Glutamatergic neuron (in vitro differentiated cells): ENCODE results near the gene CELSR2. TPM values are rescaled to one million over a fixed set of nuclear protein-coding genes. Genes with fewer than 3 reads are reported as not detected.

ENCODE experiments used
- DNase-seq: peaks from one replicate; pipeline ENCODE4 v3.0.0; 2022
- H3K27ac Mint-ChIP-seq: one replicate; pipeline ENCODE4 v1.8.0; 2020; ENCODE audit warnings: mild to moderate bottlenecking, mixed read lengths, inconsistent platforms; ENCODE audit not compliant: unreplicated experiment
- H3K27me3 Mint-ChIP-seq: one replicate; pipeline ENCODE4 v1.8.0; 2020; ENCODE audit warnings: mild to moderate bottlenecking, moderate library complexity, mixed read lengths, inconsistent platforms; ENCODE audit not compliant: unreplicated experiment
- H3K36me3 Mint-ChIP-seq: one replicate; pipeline ENCODE4 v1.8.0; 2020; ENCODE audit warnings: mild to moderate bottlenecking, mixed read lengths, inconsistent platforms; ENCODE audit not compliant: unreplicated experiment
- H3K4me1 Mint-ChIP-seq: one replicate; pipeline ENCODE4 v1.8.0; 2020; ENCODE audit warnings: mild to moderate bottlenecking, low read depth, mixed read lengths, inconsistent platforms; ENCODE audit not compliant: unreplicated experiment
- H3K4me3 Mint-ChIP-seq: one replicate; pipeline ENCODE4 v1.8.0; 2020; ENCODE audit warnings: mild to moderate bottlenecking, mixed read lengths, inconsistent platforms; ENCODE audit not compliant: unreplicated experiment
- H3K9me3 Mint-ChIP-seq: one replicate; pipeline ENCODE4 v1.8.0; 2020; ENCODE audit warnings: mild to moderate bottlenecking, moderate library complexity, mixed read lengths, inconsistent platforms; ENCODE audit not compliant: unreplicated experiment
- total RNA-seq: library from RNA; stranded (reverse); fragmentation: NEBNext Ultra II Directional; extraction: Animal tissue kit (Norgen Biotek cat#: 25700); gene quantifications from one replicate; pipeline ENCODE4 v1.2.1, GENCODE V29; 2021; ENCODE audit not compliant: unreplicated experiment
- TF ChIP-seq, protein P1 (sequence below): fragments of 200-600 bp; sonication (generic); IDR thresholded peaks from one replicate; pipeline ENCODE4 v1.5.0; 2021; ENCODE audit not compliant: partially characterized antibody, unreplicated experiment

The CELSR2 gene
- total RNA-seq, 1 donor from 2014 or later = 181 TPM

DNA sequence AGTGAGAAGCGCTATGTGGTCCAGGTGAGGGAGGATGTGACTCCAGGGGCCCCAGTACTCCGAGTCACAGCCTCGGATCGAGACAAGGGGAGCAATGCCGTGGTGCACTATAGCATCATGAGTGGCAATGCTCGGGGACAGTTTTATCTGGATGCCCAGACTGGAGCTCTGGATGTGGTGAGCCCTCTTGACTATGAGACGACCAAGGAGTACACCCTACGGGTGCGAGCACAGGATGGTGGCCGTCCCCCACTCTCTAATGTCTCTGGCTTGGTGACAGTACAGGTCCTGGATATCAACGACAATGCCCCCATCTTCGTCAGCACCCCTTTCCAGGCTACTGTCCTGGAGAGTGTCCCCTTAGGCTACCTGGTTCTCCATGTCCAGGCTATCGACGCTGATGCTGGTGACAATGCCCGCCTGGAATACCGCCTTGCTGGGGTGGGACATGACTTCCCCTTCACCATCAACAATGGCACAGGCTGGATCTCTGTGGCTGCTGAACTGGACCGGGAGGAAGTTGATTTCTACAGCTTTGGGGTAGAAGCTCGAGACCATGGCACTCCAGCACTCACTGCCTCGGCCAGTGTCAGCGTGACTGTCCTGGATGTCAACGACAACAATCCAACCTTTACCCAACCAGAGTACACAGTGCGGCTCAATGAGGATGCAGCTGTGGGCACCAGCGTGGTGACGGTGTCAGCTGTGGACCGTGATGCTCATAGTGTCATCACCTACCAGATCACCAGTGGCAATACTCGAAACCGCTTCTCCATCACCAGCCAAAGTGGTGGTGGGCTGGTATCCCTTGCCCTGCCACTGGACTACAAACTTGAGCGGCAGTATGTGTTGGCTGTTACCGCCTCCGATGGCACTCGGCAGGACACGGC, 2.2 kb downstream of the CELSR2 start:
- DNase-seq = no peak
- TF ChIP-seq, protein P1, sequence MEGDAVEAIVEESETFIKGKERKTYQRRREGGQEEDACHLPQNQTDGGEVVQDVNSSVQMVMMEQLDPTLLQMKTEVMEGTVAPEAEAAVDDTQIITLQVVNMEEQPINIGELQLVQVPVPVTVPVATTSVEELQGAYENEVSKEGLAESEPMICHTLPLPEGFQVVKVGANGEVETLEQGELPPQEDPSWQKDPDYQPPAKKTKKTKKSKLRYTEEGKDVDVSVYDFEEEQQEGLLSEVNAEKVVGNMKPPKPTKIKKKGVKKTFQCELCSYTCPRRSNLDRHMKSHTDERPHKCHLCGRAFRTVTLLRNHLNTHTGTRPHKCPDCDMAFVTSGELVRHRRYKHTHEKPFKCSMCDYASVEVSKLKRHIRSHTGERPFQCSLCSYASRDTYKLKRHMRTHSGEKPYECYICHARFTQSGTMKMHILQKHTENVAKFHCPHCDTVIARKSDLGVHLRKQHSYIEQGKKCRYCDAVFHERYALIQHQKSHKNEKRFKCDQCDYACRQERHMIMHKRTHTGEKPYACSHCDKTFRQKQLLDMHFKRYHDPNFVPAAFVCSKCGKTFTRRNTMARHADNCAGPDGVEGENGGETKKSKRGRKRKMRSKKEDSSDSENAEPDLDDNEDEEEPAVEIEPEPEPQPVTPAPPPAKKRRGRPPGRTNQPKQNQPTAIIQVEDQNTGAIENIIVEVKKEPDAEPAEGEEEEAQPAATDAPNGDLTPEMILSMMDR = no peak
- Mint-ChIP-seq H3K4me1 (peaks cover 50% of the 10 kb centered on the region), H3K36me3 (peaks cover 12% of the 10 kb centered on the region), H3K4me3 (peak overlapping the region; percentile 97), H3K27me3 (peaks cover 28% of the 10 kb centered on the region), H3K27ac (peak overlapping the region; percentile 100), H3K9me3 (peaks cover 20% of the 10 kb centered on the region)

DNA sequence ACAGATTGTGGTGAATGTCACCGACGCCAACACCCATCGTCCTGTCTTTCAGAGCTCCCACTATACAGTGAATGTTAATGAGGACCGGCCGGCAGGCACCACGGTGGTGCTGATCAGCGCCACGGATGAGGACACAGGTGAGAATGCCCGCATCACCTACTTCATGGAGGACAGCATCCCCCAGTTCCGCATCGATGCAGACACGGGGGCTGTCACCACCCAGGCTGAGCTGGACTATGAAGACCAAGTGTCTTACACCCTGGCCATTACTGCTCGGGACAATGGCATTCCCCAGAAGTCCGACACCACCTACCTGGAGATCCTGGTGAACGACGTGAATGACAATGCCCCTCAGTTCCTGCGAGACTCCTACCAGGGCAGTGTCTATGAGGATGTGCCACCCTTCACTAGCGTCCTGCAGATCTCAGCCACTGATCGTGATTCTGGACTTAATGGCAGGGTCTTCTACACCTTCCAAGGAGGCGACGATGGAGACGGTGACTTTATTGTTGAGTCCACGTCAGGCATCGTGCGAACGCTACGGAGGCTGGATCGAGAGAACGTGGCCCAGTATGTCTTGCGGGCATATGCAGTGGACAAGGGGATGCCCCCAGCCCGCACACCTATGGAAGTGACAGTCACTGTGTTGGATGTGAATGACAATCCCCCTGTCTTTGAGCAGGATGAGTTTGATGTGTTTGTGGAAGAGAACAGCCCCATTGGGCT, 3.0 kb downstream of the CELSR2 start:
- H3K9me3 Mint-ChIP-seq = peaks cover 19% of the 10 kb centered on the region
- H3K4me3 Mint-ChIP-seq = peak overlapping the region; percentile 97
- peaks cover 51% of the 10 kb centered on the region for H3K4me1 Mint-ChIP-seq
- peak overlapping the region; percentile 100 for H3K27ac Mint-ChIP-seq
- H3K36me3 Mint-ChIP-seq = peaks cover 12% of the 10 kb centered on the region
- TF ChIP-seq, protein P1 = no peak
- peak; percentile 8 for DNase-seq
- peaks cover 28% of the 10 kb centered on the region for H3K27me3 Mint-ChIP-seq

DNA sequence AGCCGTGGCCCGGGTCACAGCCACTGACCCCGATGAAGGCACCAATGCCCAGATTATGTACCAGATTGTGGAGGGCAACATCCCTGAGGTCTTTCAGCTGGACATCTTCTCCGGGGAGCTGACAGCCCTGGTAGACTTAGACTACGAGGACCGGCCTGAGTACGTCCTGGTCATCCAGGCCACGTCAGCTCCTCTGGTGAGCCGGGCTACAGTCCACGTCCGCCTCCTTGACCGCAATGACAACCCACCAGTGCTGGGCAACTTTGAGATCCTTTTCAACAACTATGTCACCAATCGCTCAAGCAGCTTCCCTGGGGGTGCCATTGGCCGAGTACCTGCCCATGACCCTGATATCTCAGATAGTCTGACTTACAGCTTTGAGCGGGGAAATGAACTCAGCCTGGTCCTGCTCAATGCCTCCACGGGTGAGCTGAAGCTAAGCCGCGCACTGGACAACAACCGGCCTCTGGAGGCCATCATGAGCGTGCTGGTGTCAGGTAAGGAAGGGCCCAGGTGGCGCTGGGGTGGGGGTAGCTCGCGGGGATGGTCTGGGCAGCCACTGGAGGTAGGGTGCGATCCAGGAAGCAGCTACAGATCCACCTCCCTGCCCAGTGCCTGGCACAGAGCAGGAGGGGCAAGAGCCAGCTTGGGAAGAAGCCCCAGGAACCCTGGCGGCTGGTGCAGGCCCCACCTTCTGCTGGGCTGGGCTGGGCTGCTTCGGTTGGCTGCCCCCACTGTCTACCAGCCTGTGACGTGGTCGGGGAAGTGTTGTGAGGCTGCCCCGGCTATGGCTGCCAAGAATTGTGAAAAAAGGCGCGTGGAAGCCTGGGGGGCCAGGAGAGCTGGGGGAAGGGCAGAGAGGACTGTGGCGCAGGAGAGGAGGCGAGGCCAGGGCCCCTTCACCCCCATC, 3.8 kb downstream of the CELSR2 start:
- peaks cover 12% of the 10 kb centered on the region for H3K36me3 Mint-ChIP-seq
- H3K27me3 Mint-ChIP-seq = peaks cover 29% of the 10 kb centered on the region
- TF ChIP-seq, protein P1 = no peak
- H3K27ac Mint-ChIP-seq = peak overlapping the region; percentile 100
- peak; percentile 45 for DNase-seq
- peaks cover 54% of the 10 kb centered on the region for H3K4me1 Mint-ChIP-seq
- H3K4me3 Mint-ChIP-seq = peak overlapping the region; percentile 97
- H3K9me3 Mint-ChIP-seq = peaks cover 20% of the 10 kb centered on the region

DNA sequence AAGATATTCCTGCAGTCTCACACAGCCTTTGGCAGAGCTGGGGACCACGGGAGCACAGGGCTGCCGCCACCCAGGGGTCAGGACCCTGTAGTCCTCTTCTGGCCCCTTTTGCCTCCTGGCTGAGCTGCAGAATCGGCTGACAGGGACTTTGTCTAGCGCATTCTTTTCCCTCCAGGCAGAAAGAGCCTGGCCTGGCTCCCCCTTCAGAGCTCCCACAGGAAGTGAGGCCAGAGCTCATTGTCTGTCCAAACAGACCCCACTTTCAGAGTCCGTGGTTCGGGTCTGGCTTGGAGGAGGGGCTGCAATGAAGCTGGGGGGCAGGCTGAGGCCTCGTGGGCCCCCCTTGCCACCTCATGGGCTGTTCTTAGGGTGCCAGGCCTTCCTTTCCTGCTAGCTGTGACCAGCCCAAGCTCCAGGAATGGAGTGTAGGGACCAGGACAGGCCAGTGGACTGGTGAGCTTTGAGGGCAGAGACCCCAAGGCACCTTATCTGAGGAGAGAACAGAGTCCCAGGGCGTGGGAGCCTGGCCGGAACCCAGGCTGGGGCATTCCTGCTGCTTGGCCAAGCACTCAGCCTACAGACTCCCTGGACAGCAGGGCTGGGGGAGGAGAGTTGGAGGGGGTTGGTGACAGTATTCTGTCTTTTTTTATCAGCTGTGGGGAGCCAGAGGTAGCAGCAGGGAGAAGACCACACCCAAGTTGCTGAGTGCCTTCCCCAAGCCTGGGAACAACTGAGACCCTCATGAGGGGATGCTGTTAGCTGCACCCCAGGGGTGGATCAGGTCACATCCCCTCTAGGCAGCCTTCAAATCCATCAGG, 4.7 kb downstream of the CELSR2 start:
- H3K9me3 Mint-ChIP-seq = peaks cover 20% of the 10 kb centered on the region
- H3K27ac Mint-ChIP-seq = peak overlapping the region; percentile 100
- peak; percentile 53 for DNase-seq
- TF ChIP-seq, protein P1 = no peak
- peaks cover 53% of the 10 kb centered on the region for H3K4me1 Mint-ChIP-seq
- peaks cover 29% of the 10 kb centered on the region for H3K27me3 Mint-ChIP-seq
- peaks cover 12% of the 10 kb centered on the region for H3K36me3 Mint-ChIP-seq
- peak overlapping the region; percentile 97 for H3K4me3 Mint-ChIP-seq
